GM18858 (cell line): Measurements from ENCODE around the gene GGTLC2.

ENCODE experiments used
- ATAC-seq: cut with Tn5 transposase; IDR thresholded peaks from one replicate; pipeline ENCODE4 v1.9.1; 2021; ENCODE audit not compliant: unreplicated experiment

The GGTLC2 gene

DNA sequence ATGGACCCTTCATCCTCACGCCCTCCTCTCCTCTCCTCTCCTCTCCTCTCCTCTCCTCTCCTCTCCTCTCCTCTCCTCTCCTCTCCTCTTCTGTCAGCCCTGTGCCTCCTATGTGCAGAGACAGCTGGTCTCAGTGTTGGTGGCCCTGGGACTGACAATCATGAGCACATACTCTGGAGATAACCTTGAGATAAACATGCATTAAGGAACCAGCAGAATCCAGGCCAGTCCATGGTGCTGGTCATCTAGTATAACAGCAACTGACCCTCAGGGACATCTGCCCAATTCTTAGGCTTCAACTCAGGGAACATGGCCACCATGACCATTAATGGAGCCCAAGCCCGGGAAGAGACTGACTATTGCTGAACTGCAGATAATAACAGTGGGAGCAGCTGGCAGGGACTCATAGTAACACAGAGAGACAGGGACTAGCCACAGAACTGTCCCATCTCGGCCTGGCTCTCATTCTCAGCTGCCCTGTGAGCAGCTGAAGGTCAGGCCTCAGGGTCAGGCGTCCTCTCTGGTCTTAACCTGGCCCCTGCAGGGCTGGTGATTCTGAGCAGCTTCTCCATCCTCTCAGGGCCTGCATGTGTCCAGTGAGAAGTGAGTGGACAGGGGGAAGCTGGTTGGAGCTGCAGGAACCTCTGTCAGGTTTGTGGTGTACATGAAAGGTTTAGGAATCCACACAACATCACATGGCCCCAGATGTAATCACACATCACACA lies 45.4 kb downstream of the GGTLC2 start:
- ATAC-seq = no peak

DNA sequence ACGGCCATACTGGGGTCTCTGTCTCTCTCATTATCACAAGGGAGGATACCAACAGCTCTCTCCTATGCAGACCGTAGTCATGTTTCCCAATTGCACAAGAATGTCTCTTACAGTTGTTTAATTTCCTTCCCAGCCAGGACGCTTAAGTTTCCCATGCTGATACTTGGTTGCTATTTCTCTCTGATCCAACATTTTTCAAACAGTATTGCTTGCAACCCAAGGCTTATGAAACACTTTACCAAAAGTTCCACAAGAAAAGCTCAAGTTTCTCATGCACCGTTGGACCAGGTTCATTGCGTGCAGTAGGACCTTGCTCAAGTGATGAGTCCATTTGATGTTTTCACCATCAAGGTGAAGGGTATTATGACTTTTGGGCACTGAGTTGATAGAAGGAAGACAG lies 46.6 kb downstream of the GGTLC2 start:
- ATAC-seq = no peak

DNA sequence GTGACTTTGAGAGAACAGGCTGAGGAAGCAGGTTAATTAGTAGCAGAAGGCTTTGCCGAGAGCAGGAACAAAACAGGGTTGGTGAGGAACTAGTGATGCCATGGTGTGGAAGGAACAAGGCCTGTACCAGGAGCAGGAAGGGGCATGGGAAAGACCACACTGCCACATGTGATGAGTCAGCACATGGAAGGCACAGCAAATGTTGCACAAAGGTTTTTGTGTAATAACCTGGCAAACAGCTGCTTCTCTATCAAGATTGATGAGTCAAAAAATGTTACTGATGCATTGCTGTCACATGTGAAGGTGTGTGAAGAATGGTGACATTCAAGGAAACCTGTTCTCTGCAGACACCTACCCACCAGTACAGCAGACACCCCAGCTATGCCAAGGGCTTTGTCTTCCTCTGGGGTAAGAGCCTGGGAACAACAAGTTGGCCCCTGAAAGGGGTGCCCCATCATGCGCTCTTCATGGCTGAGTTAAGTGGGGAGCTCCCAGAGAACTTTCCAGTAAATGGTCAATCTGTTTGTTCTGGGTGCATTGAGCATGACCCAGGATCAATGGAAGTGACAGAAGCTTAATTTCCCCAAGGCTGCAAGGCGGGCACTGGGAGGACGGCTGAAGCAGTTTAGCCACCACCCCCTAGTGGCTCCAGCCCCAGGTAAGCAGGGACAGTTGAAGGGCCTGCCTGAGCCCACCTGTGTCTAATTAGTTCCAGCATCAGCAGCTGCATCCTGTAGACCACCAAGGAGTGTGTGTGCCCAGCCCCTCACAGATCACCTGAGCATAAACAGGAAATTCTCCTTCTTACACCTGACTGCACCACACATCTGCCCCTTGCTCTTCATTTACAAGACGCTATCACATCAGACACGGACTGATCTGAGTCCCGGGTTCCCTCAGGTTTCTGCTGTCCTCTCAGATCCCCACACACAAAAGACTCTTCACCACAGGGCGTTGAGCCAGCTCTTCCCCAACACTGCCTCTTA lies 47.6 kb downstream of the GGTLC2 start:
- no peak for ATAC-seq

DNA sequence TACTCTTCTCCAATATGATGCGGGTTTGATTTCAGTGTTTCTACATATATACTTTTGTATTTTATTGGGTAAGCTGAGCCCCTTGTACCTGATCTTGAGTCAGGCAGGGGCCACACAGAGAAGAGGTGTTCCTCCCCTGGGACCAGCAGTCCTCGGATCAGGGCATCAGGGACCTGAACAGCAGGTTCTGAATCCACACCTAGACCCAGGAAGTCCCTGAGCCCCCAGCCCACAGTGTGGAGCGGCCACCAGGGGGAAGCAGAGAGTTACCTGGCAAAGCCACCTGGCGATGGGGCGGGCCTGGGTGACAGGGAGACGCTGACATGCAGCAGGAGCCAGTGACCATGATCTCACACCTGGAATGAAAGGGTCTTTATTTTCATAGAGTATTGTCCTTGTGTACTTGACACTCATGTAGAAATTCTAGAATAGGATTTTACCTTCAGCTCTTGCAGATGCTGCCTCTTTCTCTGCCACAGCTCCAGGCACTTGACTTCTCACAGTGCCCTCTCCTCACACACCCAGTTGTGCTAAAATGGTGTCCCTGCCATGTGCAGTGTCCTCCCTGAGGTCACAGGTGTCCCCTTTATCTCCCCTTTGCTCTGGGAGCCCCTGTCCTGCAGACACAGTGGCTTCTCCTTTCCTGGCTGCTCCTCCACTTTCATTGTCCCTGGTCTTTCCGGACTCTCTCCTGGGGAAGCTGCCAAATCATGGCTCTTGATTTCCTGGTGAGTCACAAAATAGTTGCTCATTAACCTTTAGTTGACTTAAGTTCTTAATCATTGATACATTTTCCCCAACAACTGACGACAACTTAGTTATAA lies 48.5 kb downstream of the GGTLC2 start:
- ATAC-seq = no peak

DNA sequence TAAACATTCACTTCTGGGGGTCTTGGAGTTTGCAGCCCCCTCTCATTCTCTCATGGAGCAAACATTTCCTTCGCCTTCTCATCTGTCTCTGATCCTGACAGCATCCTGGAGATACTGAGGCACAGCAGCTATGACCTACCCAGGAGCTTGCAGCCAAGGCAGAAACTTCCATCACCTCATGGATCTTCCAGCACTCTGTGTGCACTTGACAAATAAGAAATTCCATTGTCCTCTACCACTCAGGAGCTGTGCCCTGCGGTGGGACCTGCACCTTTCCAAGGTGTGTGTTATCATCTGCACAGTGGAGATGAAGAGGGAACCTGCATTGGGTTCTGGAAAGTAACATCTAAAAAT lies 49.1 kb downstream of the GGTLC2 start:
- no peak for ATAC-seq

DNA sequence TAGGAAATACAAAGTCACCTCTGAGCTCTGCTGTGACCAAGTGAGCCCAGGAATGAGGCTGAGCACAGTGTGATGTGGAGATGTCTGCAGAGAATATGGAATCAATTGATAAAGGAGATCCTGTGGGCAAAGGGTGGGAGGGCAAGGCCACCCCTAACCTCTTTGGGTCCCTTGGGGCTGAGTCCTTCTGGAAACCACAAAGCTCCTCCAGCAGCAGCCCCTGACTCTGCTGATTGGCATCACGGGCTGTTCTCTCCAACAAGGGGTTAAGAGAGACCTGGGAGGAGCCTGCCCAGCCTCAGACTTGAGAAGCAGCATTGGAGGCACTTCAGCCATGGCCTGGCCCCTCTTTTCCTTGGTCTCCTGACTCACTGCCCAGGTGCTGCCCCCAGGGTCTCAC lies 49.7 kb downstream of the GGTLC2 start:
- no peak for ATAC-seq

DNA sequence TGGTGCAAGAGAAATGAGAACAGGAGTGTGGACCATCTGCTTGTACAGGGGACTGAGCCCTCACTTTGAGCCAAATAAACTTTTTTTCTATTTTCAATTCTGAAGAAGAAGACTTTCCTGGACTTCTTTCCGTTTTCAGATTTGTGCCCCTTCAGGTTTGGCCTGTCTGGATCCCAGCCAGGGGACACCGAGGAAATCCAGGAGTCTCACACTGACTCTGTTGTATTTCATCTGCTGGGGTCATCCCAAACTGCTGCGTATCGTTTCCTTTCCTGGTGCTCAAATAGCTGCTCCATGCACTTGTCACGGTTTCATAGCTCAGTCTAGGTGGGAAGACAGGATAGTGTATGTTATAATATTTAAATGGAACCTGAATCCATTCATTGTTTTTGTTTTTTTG lies 51.7 kb downstream of the GGTLC2 start:
- no peak for ATAC-seq
